HG03571 (cell line): ENCODE measurements around the gene SCO2.

Experiments
- ATAC-seq: cut with Tn5 transposase; IDR thresholded peaks from one replicate; pipeline ENCODE4 v1.9.1; 2021; ENCODE audit not compliant: unreplicated experiment

The SCO2 gene

GRCh38 chr22:50503475-50504145, 21.8 kb downstream of the SCO2 start:
- no peak for ATAC-seq

DNA sequence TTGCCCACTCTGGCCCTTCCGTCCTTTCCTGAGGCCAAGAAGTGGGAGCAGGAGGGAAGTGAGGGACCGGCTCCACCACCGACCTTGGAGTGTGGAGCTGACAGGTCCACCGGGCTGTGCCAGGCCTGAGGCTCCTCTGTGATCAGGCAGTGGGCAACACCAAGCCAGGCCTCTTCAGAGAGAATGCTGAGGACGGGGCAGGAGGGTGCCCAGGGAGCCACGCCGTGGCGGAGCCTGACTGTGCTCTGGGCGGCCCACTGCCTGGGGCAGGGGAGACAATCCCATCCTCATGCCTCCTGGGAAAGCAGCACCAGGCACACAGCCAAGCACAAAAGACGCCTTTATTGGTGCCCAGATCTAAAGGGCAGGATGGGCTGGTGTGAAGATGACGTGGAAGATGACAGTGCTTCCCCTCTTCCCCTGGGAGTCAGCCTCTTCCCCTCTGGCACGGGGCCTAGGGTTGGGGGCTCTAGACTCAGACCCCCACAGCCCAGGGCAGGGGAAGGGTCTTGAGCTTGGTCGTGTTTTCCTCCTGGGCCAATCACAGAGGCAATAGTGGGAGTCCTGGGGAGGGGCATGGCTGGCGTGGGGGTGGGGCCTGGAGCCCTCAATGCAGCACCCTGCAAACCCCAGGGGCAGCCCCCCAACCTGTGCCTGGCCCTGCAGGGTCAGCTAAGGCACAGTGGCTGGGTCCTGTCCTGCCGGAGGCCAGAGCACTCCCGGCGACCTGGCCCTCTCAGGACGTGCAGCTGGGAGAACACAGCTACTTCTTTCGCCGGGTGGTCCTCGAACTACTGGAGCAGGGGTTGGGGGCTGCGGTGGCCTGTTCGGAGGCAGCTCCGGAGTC, 22.5 kb downstream of the SCO2 start:
- ATAC-seq = no peak

DNA sequence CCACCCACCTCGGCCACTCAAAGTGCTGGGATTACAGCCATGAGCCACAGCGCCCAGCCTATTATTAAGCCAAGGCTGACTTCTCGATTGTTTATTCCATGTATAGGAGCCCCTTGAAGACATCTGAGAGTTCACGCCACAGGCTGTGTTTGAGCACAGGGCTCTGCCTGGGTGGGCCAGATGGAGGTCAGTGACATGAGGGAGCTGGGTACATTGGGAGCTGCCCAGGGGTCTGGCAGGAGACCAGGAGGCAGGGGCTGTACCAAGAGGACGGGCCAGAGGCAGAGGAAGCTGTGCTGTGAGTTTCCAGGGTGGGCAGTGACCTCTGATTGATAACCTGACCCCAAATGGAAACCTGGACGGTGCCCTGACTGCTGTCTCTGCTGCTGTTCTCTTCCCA, 23.3 kb downstream of the SCO2 start:
- ATAC-seq = no peak

- ATAC-seq = no peak
These were observed 24.9 kb downstream of the SCO2 start for GRCh38 chr22:50500452-50500851.

DNA sequence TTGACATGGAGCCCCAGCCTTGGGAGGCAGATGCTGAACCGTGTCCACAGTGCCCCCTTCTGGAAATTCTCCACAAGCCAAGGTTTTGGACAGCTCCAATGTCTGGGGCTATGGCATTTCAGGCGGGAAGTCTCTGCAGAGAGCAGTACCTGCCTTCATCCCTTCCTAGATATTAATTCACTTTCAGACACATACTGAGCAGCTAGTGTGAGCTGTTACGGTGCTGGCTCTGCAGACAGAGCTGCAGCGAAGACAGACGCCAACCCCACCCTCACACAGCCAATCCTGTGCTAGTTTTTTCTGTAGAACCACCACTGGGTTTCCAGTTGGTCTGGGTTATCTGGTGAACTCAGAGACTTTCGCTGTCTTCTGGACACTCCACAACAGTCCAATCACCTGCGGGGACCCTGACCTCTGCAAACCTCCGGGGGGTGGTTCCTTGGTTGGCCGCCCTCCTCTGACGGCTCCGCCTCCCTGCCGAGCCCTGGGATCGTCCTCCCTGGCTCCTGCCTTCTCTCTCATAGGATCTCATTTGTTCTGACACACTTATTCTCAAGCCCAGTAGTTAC, 27.0 kb downstream of the SCO2 start:
- no peak for ATAC-seq

- no peak for ATAC-seq
These were observed 28.3 kb downstream of the SCO2 start for GRCh38 chr22:50497093-50497492.

GRCh38 chr22:50490531-50491308, 34.7 kb downstream of the SCO2 start:
- no peak for ATAC-seq

- ATAC-seq = no peak
These were observed 35.8 kb downstream of the SCO2 start for GRCh38 chr22:50489363-50490243.

- no peak for ATAC-seq
These were observed 36.5 kb downstream of the SCO2 start for GRCh38 chr22:50488886-50489285.

DNA sequence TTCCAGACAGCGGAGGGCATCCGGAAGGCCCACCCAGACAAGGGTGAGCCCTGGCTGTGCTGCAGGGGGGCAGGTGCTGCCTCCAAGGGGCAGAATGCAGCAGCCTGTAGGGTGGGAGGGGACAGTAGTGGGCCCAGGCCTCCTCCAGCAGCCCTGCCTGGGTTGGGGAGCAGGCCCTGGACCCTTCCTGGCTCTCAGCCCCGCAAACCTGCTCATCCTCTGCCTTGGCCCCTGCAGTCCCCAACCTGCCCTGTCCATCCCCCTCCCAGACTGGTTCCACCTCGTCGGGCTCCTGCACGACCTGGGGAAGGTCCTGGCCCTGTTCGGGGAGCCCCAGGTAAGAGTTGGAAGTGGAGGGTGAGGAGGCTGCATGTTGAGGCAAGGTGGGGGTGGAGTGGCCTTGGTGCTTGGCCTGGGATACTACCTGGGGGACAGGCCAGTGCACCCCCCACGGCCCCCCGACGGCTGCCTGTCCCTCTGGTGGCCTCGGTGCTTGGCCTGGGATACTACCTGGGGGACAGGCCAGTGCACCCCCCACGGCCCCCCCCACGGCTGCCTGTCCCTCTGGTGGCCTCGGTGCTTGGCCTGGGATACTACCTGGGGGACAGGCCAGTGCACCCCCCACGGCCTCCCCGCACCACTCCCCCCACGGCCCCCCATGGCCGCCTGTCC, 37.3 kb downstream of the SCO2 start:
- ATAC-seq = no peak

- ATAC-seq = no peak
These were observed 38.0 kb downstream of the SCO2 start for GRCh38 chr22:50487290-50488005.

- no peak for ATAC-seq
These were observed 38.7 kb downstream of the SCO2 start, which contains the start of gene MIOX for GRCh38 chr22:50486561-50487289. Gene MIOX, plus strand, starts transcription at chr22:50486859. Its CDS starts 39 bp downstream, at chr22:50486898.

GRCh38 chr22:50485221-50486131, 39.9 kb downstream of the SCO2 start:
- no peak for ATAC-seq

- no peak for ATAC-seq
These were observed 41.2 kb downstream of the SCO2 start for GRCh38 chr22:50483977-50484853.

GRCh38 chr22:50483556-50483955, 41.8 kb downstream of the SCO2 start:
- no peak for ATAC-seq

GRCh38 chr22:50483106-50483505, 42.3 kb downstream of the SCO2 start:
- no peak for ATAC-seq
